ENCODE data around the gene PTPRT.

PTPRT gene

GRCh38 chr20:42352096-42352495, 837.6 kb downstream of the PTPRT start:
- no peak for DNase-seq (ENCODE audit: extremely low spot score)

GRCh38 chr20:42350521-42350920, 839.2 kb downstream of the PTPRT start:
- CTCF ChIA-PET, result no interaction called here
- TF ChIP-seq FOXA1 (IDR thresholded peaks at IDR 0.05) (no peak), SUZ12 (IDR thresholded peaks at IDR 0.05) (no peak), FOXM1 (IDR thresholded peaks at IDR 0.05; ENCODE audit: borderline replicate concordance) (no peak), L3MBTL2 (conservative IDR thresholded peaks at IDR 0.05) (no peak), NFRKB (IDR thresholded peaks at IDR 0.05) (no peak), FOXK2 (IDR thresholded peaks at IDR 0.05) (no peak), PKNOX1 (IDR thresholded peaks at IDR 0.05) (no peak), ELF4 (IDR thresholded peaks at IDR 0.05) (no peak), BHLHE40 (IDR thresholded peaks at IDR 0.05; ENCODE audit: borderline replicate concordance) (no peak), HDGF (IDR thresholded peaks at IDR 0.05; ENCODE audit: borderline replicate concordance) (no peak), CTBP1 (IDR thresholded peaks at IDR 0.05; ENCODE audit: borderline replicate concordance) (no peak), LEF1 (IDR thresholded peaks at IDR 0.05; ENCODE audit: borderline replicate concordance) (no peak), TARDBP (IDR thresholded peaks at IDR 0.05) (no peak), ARNT (IDR thresholded peaks at IDR 0.05) (no peak), ZNF384 (IDR thresholded peaks at IDR 0.05) (no peak), SP1 (IDR thresholded peaks at IDR 0.05) (no peak)
- DNase-seq (ENCODE audit: extremely low spot score), result no peak
- POLR2A ChIA-PET, result no interaction called here

More at GRCh38 chr20:42352096-42352495, 837.6 kb downstream of the PTPRT start:
- TF ChIP-seq NFRKB (IDR thresholded peaks at IDR 0.05), result no peak
- TF ChIP-seq HDGF (IDR thresholded peaks at IDR 0.05; ENCODE audit: borderline replicate concordance), result no peak
- no peak for TF ChIP-seq PKNOX1 (IDR thresholded peaks at IDR 0.05)
- no peak for TF ChIP-seq BHLHE40 (IDR thresholded peaks at IDR 0.05; ENCODE audit: borderline replicate concordance)
- TF ChIP-seq FOXM1 (IDR thresholded peaks at IDR 0.05; ENCODE audit: borderline replicate concordance), result no peak
- TF ChIP-seq SUZ12 (IDR thresholded peaks at IDR 0.05), result no peak
- no peak for TF ChIP-seq SP1 (IDR thresholded peaks at IDR 0.05)
- TF ChIP-seq ELF4 (IDR thresholded peaks at IDR 0.05), result no peak
- TF ChIP-seq CTBP1 (IDR thresholded peaks at IDR 0.05; ENCODE audit: borderline replicate concordance), result no peak
- no peak for TF ChIP-seq ARNT (IDR thresholded peaks at IDR 0.05)
- no peak for TF ChIP-seq FOXA1 (IDR thresholded peaks at IDR 0.05)
- no peak for TF ChIP-seq ZNF384 (IDR thresholded peaks at IDR 0.05)
- no peak for TF ChIP-seq FOXK2 (IDR thresholded peaks at IDR 0.05)
- no peak for TF ChIP-seq L3MBTL2 (conservative IDR thresholded peaks at IDR 0.05)
- TF ChIP-seq LEF1 (IDR thresholded peaks at IDR 0.05; ENCODE audit: borderline replicate concordance), result no peak
- TF ChIP-seq TARDBP (IDR thresholded peaks at IDR 0.05), result no peak
- POLR2A ChIA-PET, result no interaction called here
- CTCF ChIA-PET, result no interaction called here

- CTCF ChIA-PET, result interaction anchor here (0.6 kb wide), 1 partner anchor 694 kb away, joined by 3 read pairs; no protein-coding TSS in a partner anchor
- no peak for DNase-seq (ENCODE audit: extremely low spot score)
- POLR2A ChIA-PET, result no interaction called here
- TF ChIP-seq SP1 (IDR thresholded peaks at IDR 0.05) (no peak), BHLHE40 (IDR thresholded peaks at IDR 0.05; ENCODE audit: borderline replicate concordance) (no peak), CTBP1 (IDR thresholded peaks at IDR 0.05; ENCODE audit: borderline replicate concordance) (no peak), LEF1 (IDR thresholded peaks at IDR 0.05; ENCODE audit: borderline replicate concordance) (no peak), FOXA1 (IDR thresholded peaks at IDR 0.05) (no peak), ARNT (IDR thresholded peaks at IDR 0.05) (no peak), PKNOX1 (IDR thresholded peaks at IDR 0.05) (no peak), ELF4 (IDR thresholded peaks at IDR 0.05) (no peak), FOXK2 (IDR thresholded peaks at IDR 0.05) (no peak), ZNF384 (IDR thresholded peaks at IDR 0.05) (no peak), NFRKB (IDR thresholded peaks at IDR 0.05) (no peak), SUZ12 (IDR thresholded peaks at IDR 0.05) (no peak), FOXM1 (IDR thresholded peaks at IDR 0.05; ENCODE audit: borderline replicate concordance) (no peak)
Measured at GRCh38 chr20:42346189-42347170, 843.2 kb downstream of the PTPRT start.

- no peak for DNase-seq (ENCODE audit: extremely low spot score)
- CTCF ChIA-PET, result no interaction called here
- TF ChIP-seq TARDBP (IDR thresholded peaks at IDR 0.05) (no peak), L3MBTL2 (conservative IDR thresholded peaks at IDR 0.05) (no peak), SUZ12 (IDR thresholded peaks at IDR 0.05) (no peak), ELF4 (IDR thresholded peaks at IDR 0.05) (no peak), ARNT (IDR thresholded peaks at IDR 0.05) (no peak), NFRKB (IDR thresholded peaks at IDR 0.05) (no peak)
- POLR2A ChIA-PET, result no interaction called here
Measured at GRCh38 chr20:42341654-42342053, 848.1 kb downstream of the PTPRT start.

GRCh38 chr20:42340368-42340767, 849.3 kb downstream of the PTPRT start:
- ChIA-PET CTCF (no interaction called here), POLR2A (no interaction called here)
- TF ChIP-seq CTBP1 (IDR thresholded peaks at IDR 0.05; ENCODE audit: borderline replicate concordance) (no peak), ARNT (IDR thresholded peaks at IDR 0.05) (no peak), SP1 (IDR thresholded peaks at IDR 0.05) (no peak), L3MBTL2 (conservative IDR thresholded peaks at IDR 0.05) (no peak), ZNF384 (IDR thresholded peaks at IDR 0.05) (no peak), SUZ12 (IDR thresholded peaks at IDR 0.05) (no peak), TARDBP (IDR thresholded peaks at IDR 0.05) (no peak), PKNOX1 (IDR thresholded peaks at IDR 0.05) (no peak), LEF1 (IDR thresholded peaks at IDR 0.05; ENCODE audit: borderline replicate concordance) (no peak), FOXK2 (IDR thresholded peaks at IDR 0.05) (no peak), NFRKB (IDR thresholded peaks at IDR 0.05) (no peak), ELF4 (IDR thresholded peaks at IDR 0.05) (no peak), FOXA1 (IDR thresholded peaks at IDR 0.05) (no peak), BHLHE40 (IDR thresholded peaks at IDR 0.05; ENCODE audit: borderline replicate concordance) (no peak)
- no peak for DNase-seq (ENCODE audit: extremely low spot score)
